Hepatic stellate cell (primary cell): ENCODE measurements around the gene OMA1.

Experiments
- DNase-seq: peaks from one replicate; pipeline ENCODE4 v3.0.0; 2011; ENCODE audit warnings: low spot score

Gene OMA1

GRCh38 chr1:58457023-58457635, 89.4 kb downstream of the OMA1 start:
- DNase-seq: no peak

GRCh38 chr1:58456470-58456869, 90.1 kb downstream of the OMA1 start:
- DNase-seq: peak; percentile 17

- DNase-seq: no peak
Measured at GRCh38 chr1:58454807-58455206, 91.7 kb downstream of the OMA1 start.

GRCh38 chr1:58454385-58454784, 92.1 kb downstream of the OMA1 start:
- no peak for DNase-seq

- no peak for DNase-seq
Measured at GRCh38 chr1:58451560-58452191, 94.8 kb downstream of the OMA1 start.

- no peak for DNase-seq
Measured at GRCh38 chr1:58447886-58448285, 98.6 kb downstream of the OMA1 start.

GRCh38 chr1:58447042-58447441, 99.5 kb downstream of the OMA1 start:
- no peak for DNase-seq

GRCh38 chr1:58446368-58446767, 100.2 kb downstream of the OMA1 start:
- DNase-seq: no peak

- DNase-seq: no peak
Measured at GRCh38 chr1:58443986-58444868, 102.3 kb downstream of the OMA1 start.

- DNase-seq: no peak
Measured at GRCh38 chr1:58442114-58442513, 104.4 kb downstream of the OMA1 start.

- no peak for DNase-seq
Measured at GRCh38 chr1:58441699-58442098, 104.8 kb downstream of the OMA1 start.

- DNase-seq: no peak
Measured at GRCh38 chr1:58440696-58441095, 105.8 kb downstream of the OMA1 start.

GRCh38 chr1:58439946-58440345, 106.6 kb downstream of the OMA1 start:
- no peak for DNase-seq

- DNase-seq: no peak
Measured at GRCh38 chr1:58438468-58438867, 108.1 kb downstream of the OMA1 start.

GRCh38 chr1:58437623-58438022, 108.9 kb downstream of the OMA1 start:
- DNase-seq: no peak

- no peak for DNase-seq
Measured at GRCh38 chr1:58436615-58437297, 109.8 kb downstream of the OMA1 start.

GRCh38 chr1:58435376-58435775, 111.2 kb downstream of the OMA1 start:
- no peak for DNase-seq

- no peak for DNase-seq
Measured at GRCh38 chr1:58434607-58435006, 111.9 kb downstream of the OMA1 start.

- no peak for DNase-seq
Measured at GRCh38 chr1:58434181-58434580, 112.3 kb downstream of the OMA1 start.

GRCh38 chr1:58432851-58433668, 113.5 kb downstream of the OMA1 start:
- DNase-seq: peak; percentile 51

- DNase-seq: no peak
Measured at GRCh38 chr1:58431901-58432620, 114.5 kb downstream of the OMA1 start.
